Left colon (tissue), 2 donors: ENCODE results near the gene KCNE4. TPM values are rescaled to one million over a fixed set of nuclear protein-coding genes. Genes with fewer than 3 reads are reported as not detected.
"Not testable (repeated sequence)": the region's sequence is repeated elsewhere in the genome, so short reads cannot be mapped to it uniquely, and the experiment has no call there.

Source experiments
- ATAC-seq: fragments of 200-7000 bp; cut with Tn5 transposase; one replicate; pipeline ENCODE4 v1.9.1; 2020; ENCODE audit warnings: mild to moderate bottlenecking, moderate library complexity
- DNase-seq, 2 donors: peaks; one replicate each; pipeline ENCODE4 v3.0.0-alpha.2; 2020
- intact Hi-C, 2 donors: fragments of 100-400 bp; cut with DNase I in 1 of 2; cut with micrococcal nuclease in 1 of 2; formaldehyde crosslinking; loops; one replicate each; pipeline versions ENCODE4 v1.11.2 to v1.14.0; 2022; cut with DNase I, micrococcal nuclease
- total RNA-seq, 2 donors: library from RNA; stranded (reverse); fragmentation: NEBNext Ultra II Directional; extraction: Animal tissue kit (Norgen Biotek cat#: 25700); gene quantifications; one replicate each; pipeline ENCODE4 v1.2.1, GENCODE V29; 2021
- donor health status: DM: no; HTN: no; CAD: no.
- donor health status: DM: yes; HTN: yes; CAD: no.

KCNE4 gene
- total RNA-seq, 2 donors from 2014 or later, result 0.76 to 0.89 TPM

DNA sequence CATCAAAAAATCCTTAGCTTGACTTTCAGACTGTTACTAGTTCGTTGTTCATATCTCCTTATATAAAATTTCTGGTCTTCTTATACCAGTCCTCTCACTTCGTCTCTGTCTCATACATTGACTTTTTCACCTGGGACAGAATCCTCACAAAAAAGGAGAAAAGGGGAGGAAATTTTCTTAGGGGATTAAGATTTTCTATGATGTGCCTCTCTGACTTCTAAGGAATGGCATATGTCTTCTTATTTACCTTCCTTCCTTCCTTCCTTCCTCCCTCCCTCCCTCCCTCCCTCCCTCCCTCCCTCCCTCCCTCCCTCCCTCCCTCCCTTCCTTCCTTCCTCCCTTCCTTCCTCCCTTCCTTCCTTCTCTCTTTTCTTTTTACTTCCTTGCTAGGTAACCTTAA lies 27.9 kb downstream of the KCNE4 start:
- ATAC-seq (no peak), DNase-seq (no peak)
- intact Hi-C loops, result no loop called here

DNA sequence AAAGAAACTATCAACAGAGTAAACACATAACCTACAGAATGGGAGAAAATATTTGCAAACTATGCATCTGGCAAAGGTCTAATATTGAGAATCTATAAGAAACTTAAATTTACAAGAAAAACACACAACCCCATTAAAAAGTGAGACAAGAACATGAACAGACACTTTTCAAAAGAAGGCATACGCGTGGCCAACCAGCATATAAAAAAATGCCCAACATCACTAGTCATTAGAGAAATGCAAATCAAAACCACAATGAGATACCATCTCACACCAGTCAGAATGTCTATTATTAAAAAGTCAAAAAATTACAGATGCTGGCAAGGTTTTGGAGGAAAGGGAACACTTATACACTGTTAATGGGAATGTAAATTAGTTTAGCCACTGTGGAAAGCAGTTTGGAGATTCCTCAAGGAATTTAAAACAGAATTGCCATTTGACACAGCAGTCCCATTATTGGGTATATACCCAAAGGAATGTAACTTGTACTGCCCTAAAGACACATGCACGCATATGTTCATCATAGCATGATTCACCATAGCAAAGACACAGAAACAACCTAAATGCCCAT lies 28.9 kb downstream of the KCNE4 start:
- intact Hi-C loops, ATAC-seq, DNase-seq: not testable (repeated sequence)

- ATAC-seq (no peak), DNase-seq (no peak)
- intact Hi-C loops, result no loop called here
Observed at GRCh38 chr2:223081789-223082188, 29.8 kb downstream of the KCNE4 start.

DNA sequence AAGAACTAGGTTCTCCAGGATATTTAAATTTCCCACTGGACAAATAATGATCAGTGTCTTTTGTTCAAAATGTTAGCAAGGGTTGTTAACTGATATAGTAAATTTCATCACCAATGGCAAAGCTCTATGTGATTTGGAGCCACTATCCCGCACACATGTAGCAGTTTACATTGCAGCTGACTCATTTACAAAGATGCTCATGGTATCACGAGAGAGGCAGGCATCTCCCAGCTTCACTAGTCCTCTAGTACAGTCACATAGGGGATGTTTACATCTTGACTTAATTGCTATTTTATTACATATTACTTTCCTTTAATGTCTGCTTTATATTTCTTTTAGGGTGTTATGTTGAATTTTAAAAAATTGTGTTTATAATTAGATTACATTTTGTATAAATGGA lies 30.7 kb downstream of the KCNE4 start:
- intact Hi-C loops, result no loop called here
- ATAC-seq (no peak), DNase-seq (no peak)

DNA sequence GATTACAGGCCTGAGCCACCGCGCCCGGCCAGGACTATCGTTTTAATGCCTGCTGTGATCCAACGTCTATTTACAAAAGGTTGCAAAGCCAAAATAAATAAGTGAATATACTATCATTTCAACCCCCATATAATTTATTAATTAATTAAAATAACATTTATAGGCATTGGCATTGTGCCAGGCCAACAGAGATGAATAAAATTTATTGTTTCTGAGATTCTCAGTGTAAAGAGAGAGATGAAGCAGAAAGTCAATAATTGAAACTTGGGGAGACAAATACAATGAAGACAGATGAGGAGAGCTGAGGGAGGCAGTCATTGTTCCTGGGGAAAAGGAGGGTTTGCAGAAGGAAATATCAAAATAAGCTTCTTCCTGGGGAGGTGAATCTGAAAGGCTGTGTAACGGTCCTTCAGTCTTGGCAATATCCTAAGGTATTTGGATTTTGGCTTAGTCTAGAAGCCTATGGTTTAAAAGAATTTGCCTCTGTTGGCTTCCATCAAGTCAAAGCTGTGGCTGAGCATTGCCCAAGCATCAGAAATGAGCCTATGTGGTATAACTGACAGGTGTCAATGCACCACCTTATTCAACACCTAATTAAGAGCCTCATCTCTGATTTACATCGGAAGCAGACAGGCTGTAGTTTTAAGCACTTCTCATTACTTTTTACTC lies 31.5 kb downstream of the KCNE4 start:
- intact Hi-C loops, result no loop called here
- DNase-seq, result no peak
- ATAC-seq, result no peak

- ATAC-seq (no peak), DNase-seq (no peak)
- intact Hi-C loops, result no loop called here
Observed at GRCh38 chr2:223084873-223085272, 32.9 kb downstream of the KCNE4 start.

- ATAC-seq (no peak), DNase-seq (no peak)
- intact Hi-C loops, result no loop called here
Observed at GRCh38 chr2:223086370-223086981, 34.5 kb downstream of the KCNE4 start.

DNA sequence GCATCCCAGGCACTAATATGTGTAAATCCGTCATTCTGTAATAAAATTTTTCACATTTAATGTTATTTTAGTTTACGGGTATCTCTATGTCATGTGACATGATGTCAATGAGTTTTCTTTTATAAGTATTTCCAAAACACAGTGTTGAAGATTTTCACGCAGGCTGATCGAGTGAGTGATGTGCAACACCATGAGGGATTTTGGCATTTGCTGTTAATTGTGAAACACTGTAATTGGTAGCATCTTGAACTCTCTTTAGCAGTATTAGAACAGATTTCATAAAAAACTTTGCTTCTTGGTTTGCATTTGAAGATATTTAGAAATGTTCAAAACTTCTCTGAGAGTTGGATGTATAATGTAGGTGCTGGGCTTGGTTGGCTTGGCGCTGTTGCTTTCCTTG lies 35.5 kb downstream of the KCNE4 start:
- DNase-seq, result no peak
- intact Hi-C loops, result no loop called here
- no peak for ATAC-seq

- intact Hi-C loops, result no loop called here
Observed at GRCh38 chr2:223088866-223089265, 36.9 kb downstream of the KCNE4 start.

GRCh38 chr2:223090039-223090438 lies 38.0 kb downstream of the KCNE4 start:
- intact Hi-C loops, result no loop called here
- no peak for DNase-seq
- ATAC-seq, result peak; percentile 59

More at GRCh38 chr2:223088866-223089265, 36.9 kb downstream of the KCNE4 start:
- DNase-seq, result no peak
- ATAC-seq, result no peak

GRCh38 chr2:223090540-223091235 lies 38.7 kb downstream of the KCNE4 start:
- intact Hi-C loops, result no loop called here
- ATAC-seq (no peak), DNase-seq (no peak)

GRCh38 chr2:223092667-223093066 lies 40.7 kb downstream of the KCNE4 start:
- ATAC-seq (no peak), DNase-seq (no peak)
- intact Hi-C loops, result no loop called here

DNA sequence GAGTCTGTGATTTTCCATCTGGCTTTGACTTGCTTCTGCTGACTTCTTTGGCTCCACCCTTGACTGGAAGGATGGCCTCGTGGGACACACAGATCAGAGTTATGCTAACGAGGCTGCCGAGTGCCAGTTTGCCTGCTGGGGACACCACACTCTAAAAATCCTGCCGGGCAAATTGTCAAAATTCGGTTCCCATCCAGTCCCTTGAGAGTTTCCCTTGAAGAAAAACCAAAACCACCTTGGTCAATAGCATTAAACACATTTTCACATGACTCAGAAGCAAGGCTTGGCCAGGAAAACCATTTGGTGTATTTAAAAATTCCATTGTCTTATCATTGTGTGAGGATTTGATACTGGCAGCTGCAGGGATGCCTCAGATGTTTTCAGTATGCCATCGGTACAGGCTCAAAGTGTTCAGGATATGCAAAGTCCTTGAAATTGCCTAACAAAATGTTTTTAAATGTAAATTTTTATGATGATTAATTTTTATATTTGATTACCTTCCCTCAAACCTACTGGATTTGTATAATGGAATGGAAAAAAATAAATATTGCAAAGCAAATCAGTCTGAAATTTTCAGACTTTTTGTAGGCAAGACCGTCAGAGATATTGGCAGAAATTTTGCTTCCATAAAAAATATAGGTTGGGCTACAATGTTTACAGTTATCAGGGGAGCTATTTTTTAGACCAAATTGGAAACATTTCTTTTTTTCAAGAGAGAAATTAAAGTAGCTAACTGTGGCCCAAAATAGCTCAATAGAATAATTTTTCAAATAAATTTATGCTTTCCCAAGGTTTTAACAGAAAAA lies 41.6 kb downstream of the KCNE4 start:
- intact Hi-C loops, result no loop called here
- DNase-seq (no peak), ATAC-seq (no peak)

GRCh38 chr2:223095207-223095606 lies 43.2 kb downstream of the KCNE4 start:
- intact Hi-C loops, result no loop called here
- ATAC-seq, result no peak
- DNase-seq, result no peak

DNA sequence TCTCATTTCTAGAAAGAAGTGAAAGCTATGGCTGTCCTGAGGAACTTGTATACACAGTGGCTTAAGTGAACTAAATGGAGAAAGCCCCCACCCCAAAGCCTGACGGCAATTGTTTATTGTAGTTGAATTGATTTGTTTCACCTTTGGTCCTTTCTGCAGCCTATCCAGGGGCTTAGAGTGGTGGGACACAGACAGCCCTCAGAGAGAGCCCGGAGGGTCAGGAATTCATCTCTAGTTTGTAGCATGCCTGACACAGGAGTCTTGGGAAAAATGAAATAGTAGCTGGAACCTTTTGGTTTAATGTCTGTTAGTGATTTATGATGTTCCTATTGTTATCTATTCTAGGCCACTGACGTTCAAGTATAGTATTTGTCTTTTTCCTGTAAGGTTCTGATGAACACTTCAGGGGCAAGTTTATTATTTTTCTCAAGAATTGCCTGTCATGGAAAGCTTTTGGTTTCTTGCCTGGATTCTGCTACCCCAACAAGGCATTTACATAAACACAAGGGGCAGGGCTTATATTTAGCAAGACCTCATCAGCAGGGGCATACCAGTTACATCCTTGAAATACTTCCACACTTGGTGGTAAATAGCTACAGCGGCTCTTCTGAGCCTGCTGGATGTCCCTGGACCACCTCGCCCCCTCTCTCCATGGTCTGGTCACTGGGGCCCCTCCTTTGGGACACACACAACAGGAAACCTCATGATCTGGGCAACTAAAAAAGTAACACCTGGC lies 44.4 kb downstream of the KCNE4 start:
- DNase-seq, result no peak
- intact Hi-C loops, result no loop called here
- no peak for ATAC-seq

GRCh38 chr2:223097888-223098383 lies 45.9 kb downstream of the KCNE4 start:
- ATAC-seq, result no peak

GRCh38 chr2:223099561-223099960 lies 47.6 kb downstream of the KCNE4 start:
- ATAC-seq (no peak), DNase-seq (no peak)
- intact Hi-C loops, result no loop called here

More at GRCh38 chr2:223097888-223098383, 45.9 kb downstream of the KCNE4 start:
- DNase-seq, result no peak
- intact Hi-C loops, result no loop called here

DNA sequence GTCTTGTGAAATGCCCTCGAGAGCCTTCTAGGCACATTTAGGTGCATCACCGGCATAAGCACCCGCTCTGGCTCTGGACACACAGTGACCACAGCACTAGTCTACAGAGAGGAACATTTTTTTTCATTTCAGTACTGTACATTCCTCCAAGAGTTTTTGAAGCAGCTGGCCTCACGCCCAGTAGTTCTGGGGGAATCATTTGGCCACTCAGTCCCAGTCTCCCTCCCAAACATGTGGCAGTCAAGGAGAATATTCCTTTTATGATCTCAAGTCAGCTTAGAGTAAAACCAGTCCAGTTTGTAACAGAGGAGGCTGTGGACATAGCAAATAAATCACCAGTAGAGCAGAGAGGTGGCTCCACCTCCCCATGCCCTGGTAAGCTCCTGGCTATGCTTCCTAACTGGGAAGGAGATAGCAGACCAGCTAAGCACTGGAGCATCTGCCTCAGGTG lies 48.1 kb downstream of the KCNE4 start:
- DNase-seq (peak; percentile 25 to 68), ATAC-seq (peak; percentile 44)
- intact Hi-C loops, result loop anchor here in 1 of 2 donors (5.0 kb wide), 1 partner anchor 118 kb away; no protein-coding TSS in a partner anchor
